Erythroblast (primary cell): ENCODE results near the gene ABCC6.

Source experiments
- GATA1 ChIP-seq: IDR thresholded peaks from 2 replicates; pipeline ENCODE4 v1.6.1; 2011; ENCODE audit warnings: low read depth, mild to moderate bottlenecking, control low read depth, low read length, moderate library complexity
- POLR2A ChIP-seq: IDR thresholded peaks from 2 replicates; pipeline ENCODE4 v1.6.1; 2011; ENCODE audit warnings: mild to moderate bottlenecking, low read length

DNA sequence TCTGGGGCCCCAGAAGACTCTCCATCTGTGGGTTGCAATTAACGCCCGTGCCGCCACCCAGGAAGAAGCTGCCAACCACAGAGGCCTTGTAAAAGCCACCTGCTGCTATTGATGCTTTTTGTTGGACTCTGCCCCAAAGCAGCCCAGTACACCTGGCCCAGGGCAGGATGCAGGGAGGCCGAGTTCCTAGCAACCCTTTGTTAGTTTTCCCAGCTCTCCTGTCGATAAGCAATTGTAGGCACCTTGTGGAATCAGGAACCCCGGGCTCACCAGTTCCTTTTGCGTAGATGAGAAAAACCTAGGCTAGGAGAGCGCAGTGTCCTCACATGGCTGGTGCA lies 103.3 kb downstream of the ABCC6 start:
- TF ChIP-seq POLR2A (no peak), GATA1 (no peak)
